Upper lobe of left lung (tissue), 6 donors: ENCODE results near the gene TPM4. TPM values are rescaled to one million over a fixed set of nuclear protein-coding genes. Genes with fewer than 3 reads are reported as not detected.
"Not testable (repeated sequence)": the region's sequence is repeated elsewhere in the genome, so short reads cannot be mapped to it uniquely, and the experiment has no call there.

Experiments
- ATAC-seq, 2 donors: fragments of 200-7000 bp; cut with Tn5 transposase; one replicate each; pipeline ENCODE4 v1.9.1; 2022; ENCODE audit warnings: mild to moderate bottlenecking in 2 of 2, moderate library complexity in 2 of 2; ENCODE audit not compliant: low FRiP score in 2 of 2
- DNase-seq, 2 donors: peaks; one replicate each; pipeline ENCODE4 v3.0.0-alpha.2; 2019 to 2020
- H3K27ac ChIP-seq, 4 donors: fragments of 200-600 bp; sonication (generic); one replicate each; pipeline ENCODE4 v1.5.1; 2016 to 2019
- H3K27me3 ChIP-seq, 4 donors: fragments of 200-600 bp; sonication (generic); one replicate each; pipeline ENCODE4 v1.5.1; 2017 to 2019
- H3K36me3 ChIP-seq, 4 donors: fragments of 200-600 bp; sonication (generic); one replicate each; pipeline ENCODE4 v1.5.1; 2016 to 2019
- H3K4me1 ChIP-seq, 4 donors: fragments of 200-600 bp; sonication (generic); one replicate each; pipeline ENCODE4 v1.5.1; 2018 to 2019
- H3K4me3 ChIP-seq, 4 donors: fragments of 200-600 bp; sonication (generic); one replicate each; pipeline ENCODE4 v1.5.1; 2017 to 2019; ENCODE audit warnings: mild to moderate bottlenecking in 2 of 4, moderate library complexity in 1 of 4
- H3K9me3 ChIP-seq, 4 donors: fragments of 200-600 bp; sonication (generic); one replicate each; pipeline ENCODE4 v1.5.1; 2018 to 2019
- CTCF ChIP-seq, 6 experiments: fragments of 450-650 bp in 4 of 6; fragments of 200-600 bp in 2 of 6; sonication (generic) in 2 of 6; IDR thresholded peaks; one replicate each; pipeline ENCODE4 v1.5.1; 2016 to 2019; ENCODE audit warnings: antibody characterized with exemption in 6 of 6
- EP300 ChIP-seq, 4 donors: sonication (generic); formaldehyde crosslinking; IDR thresholded peaks; one replicate each; pipeline ENCODE4 v1.5.1; 2017; ENCODE audit warnings: antibody characterized with exemption in 4 of 4, control low read depth in 2 of 4
- POLR2A ChIP-seq, 4 donors: fragments of 450-650 bp; IDR thresholded peaks; one replicate each; pipeline ENCODE4 v1.5.1; 2016 to 2017; ENCODE audit warnings: antibody characterized with exemption in 4 of 4, mild to moderate bottlenecking in 2 of 4
- POLR2AphosphoS5 ChIP-seq, 2 donors: sonication (generic); formaldehyde crosslinking; IDR thresholded peaks; one replicate each; pipeline ENCODE4 v1.5.1; 2017; ENCODE audit warnings: antibody characterized with exemption in 2 of 2
- WGBS, 2 donors: methylation state at CpG; one replicate each; pipeline ENCODE4 v1.1.5; 2017 to 2018; 5-methylcytosine and 5-hydroxymethylcytosine counted together
- total RNA-seq, 6 donors: library from RNA; depleted of rRNA in 4 of 6; stranded (reverse); fragments of >200 nt in 4 of 6; gene quantifications; one replicate each; pipeline versions ENCODE4 v1.1.0 to v1.2.1, GENCODE V29; 2016 to 2021
- donor health status: DM: no; HTN: no; CAD: no; lungs with moderate emphysema.
- donor health status: DM: no; HTN: yes; CAD: no; lungs with severe emphysema.

TPM4 gene
- total RNA-seq, 6 donors from 2014 or later: 258 to 569 (median 392) TPM

- peaks cover 46 to 78% (median 57%) of the 10 kb centered on the region in 4 donors for H3K4me1 ChIP-seq
- H3K9me3 ChIP-seq: no peaks in the 10 kb centered on the region
- H3K36me3 ChIP-seq: peaks cover 6 to 34% (median 26%) of the 10 kb centered on the region in 4 donors
- TF ChIP-seq EP300 (IDR thresholded peaks at IDR 0.05) (no peak), POLR2AphosphoS5 (IDR thresholded peaks at IDR 0.05) (no peak), POLR2A (IDR thresholded peaks at IDR 0.05) (no peak), CTCF (IDR thresholded peaks at IDR 0.05) (no peak)
- no peaks in the 10 kb centered on the region for H3K27me3 ChIP-seq
- 88 to 95% methylated on average over 6 to 9 of the region's 9 CpGs for WGBS, 2 donors
- H3K27ac ChIP-seq: no peak overlapping the region
- no peak overlapping the region for H3K4me3 ChIP-seq
- ATAC-seq (no peak), DNase-seq (no peak)
Observed at GRCh38 chr19:16115301-16116039, 39.2 kb downstream of the TPM4 start.

GRCh38 chr19:16116067-16116466 is 39.8 kb downstream of the TPM4 start:
- peak overlapping the region in 1 of 4 donors; percentile 16 for H3K27ac ChIP-seq
- peaks cover 6 to 40% (median 32%) of the 10 kb centered on the region in 4 donors for H3K36me3 ChIP-seq
- DNase-seq (no peak), ATAC-seq (no peak)
- TF ChIP-seq EP300 (IDR thresholded peaks at IDR 0.05) (no peak), POLR2AphosphoS5 (IDR thresholded peaks at IDR 0.05) (no peak), CTCF (IDR thresholded peaks at IDR 0.05) (no peak), POLR2A (IDR thresholded peaks at IDR 0.05) (no peak)
- no peak overlapping the region for H3K4me3 ChIP-seq
- H3K9me3 ChIP-seq: no peaks in the 10 kb centered on the region
- peaks cover 43 to 72% (median 52%) of the 10 kb centered on the region in 4 donors for H3K4me1 ChIP-seq
- no peaks in the 10 kb centered on the region for H3K27me3 ChIP-seq
- WGBS, 2 donors: 62 to 74% methylated on average over 4 of the region's 4 CpGs

- ATAC-seq (no peak), DNase-seq (no peak)
- TF ChIP-seq POLR2A (IDR thresholded peaks at IDR 0.05): no peak
- TF ChIP-seq CTCF (IDR thresholded peaks at IDR 0.05): no peak
- no peak for TF ChIP-seq POLR2AphosphoS5 (IDR thresholded peaks at IDR 0.05)
- TF ChIP-seq EP300 (IDR thresholded peaks at IDR 0.05): no peak
- H3K27me3 ChIP-seq: no peaks in the 10 kb centered on the region
- WGBS, 2 donors: 75 to 86% methylated on average over 7 to 11 of the region's 11 CpGs
- peak overlapping the region; percentile 46 to 70 (median 67) for H3K27ac ChIP-seq
- H3K4me3 ChIP-seq: no peak overlapping the region
- H3K9me3 ChIP-seq: no peaks in the 10 kb centered on the region
- H3K36me3 ChIP-seq: peaks cover 17 to 56% (median 48%) of the 10 kb centered on the region in 4 donors
- peaks cover 37 to 63% (median 47%) of the 10 kb centered on the region in 4 donors for H3K4me1 ChIP-seq
Observed at GRCh38 chr19:16117594-16118033, 41.3 kb downstream of the TPM4 start.

- H3K27ac ChIP-seq: peak overlapping the region; percentile 46 to 70 (median 67)
- DNase-seq: peak in 1 of 2 donors; percentile 58
- peaks cover 28 to 54% (median 38%) of the 10 kb centered on the region in 4 donors for H3K4me1 ChIP-seq
- H3K4me3 ChIP-seq: no peak overlapping the region
- H3K36me3 ChIP-seq: peaks cover 20 to 65% (median 57%) of the 10 kb centered on the region in 4 donors
- WGBS, 2 donors: 55 to 62% methylated on average over 11 to 12 of the region's 12 CpGs
- ATAC-seq: peak; percentile 64 to 79
- TF ChIP-seq POLR2AphosphoS5 (IDR thresholded peaks at IDR 0.05) (no peak), CTCF (IDR thresholded peaks at IDR 0.05) (no peak)
- H3K27me3 ChIP-seq: no peaks in the 10 kb centered on the region
- H3K9me3 ChIP-seq: no peaks in the 10 kb centered on the region
Observed at GRCh38 chr19:16118489-16119033, 42.3 kb downstream of the TPM4 start.

- Histone ChIP-seq H3K4me1 (peaks cover 21 to 47% (median 33%) of the 10 kb centered on the region in 4 donors), H3K36me3 (peaks cover 24 to 72% (median 62%) of the 10 kb centered on the region in 4 donors), H3K27ac (peak overlapping the region; percentile 46 to 70 (median 67))
- WGBS, 2 donors: 80 to 85% methylated on average over 19 of the region's 19 CpGs
- H3K9me3 ChIP-seq, H3K4me3 ChIP-seq, H3K27me3 ChIP-seq: not testable (repeated sequence)
- peak in 1 of 2 donors; percentile 60 for ATAC-seq
- peak in 1 of 2 donors; percentile 44 for DNase-seq
Observed at GRCh38 chr19:16119075-16119857, 43.0 kb downstream of the TPM4 start.
